ENCODE results near the gene ARPC1A.

- no peak for TF ChIP-seq POLR2AphosphoS5 (IDR thresholded peaks at IDR 0.05; ENCODE audit: low read depth, low read length)
- no peak for TF ChIP-seq TAF1 (IDR thresholded peaks at IDR 0.05; ENCODE audit: borderline replicate concordance, insufficient read depth, low read length)
- no peak for TF ChIP-seq REST (IDR thresholded peaks at IDR 0.05; ENCODE audit: insufficient read depth in 1 of 2, low read depth in 2 of 2, low read length in 2 of 2)
- TF ChIP-seq SIN3A (IDR thresholded peaks at IDR 0.05; ENCODE audit: borderline replicate concordance, insufficient read depth, low read length) = no peak
- no peak for TF ChIP-seq FOXP2 (optimal IDR thresholded peaks at IDR 0.05; ENCODE audit: borderline replicate concordance, extremely low read depth, extremely low read length, insufficient read depth)
Measured at GRCh38 chr7:99305473-99306260, 20.0 kb upstream of the ARPC1A start.
